GM12878 (cell line): ENCODE data around the gene R3HDM1. TPM values are rescaled to one million over a fixed set of nuclear protein-coding genes. Genes with fewer than 3 reads are reported as not detected.
A peak's percentile ranks its signal among the peaks of the same experiment; 100 is the strongest.

Experiments used
- ATAC-seq: fragments of 200-7000 bp; cut with Tn5 transposase; 3 replicates; pipeline ENCODE4 v1.9.1; 2020; ENCODE audit warnings: mild to moderate bottlenecking, moderate library complexity
- BruUV-seq: library from RNA; stranded (reverse); fragments of 400-500 nt; replicated peaks from 2 replicates; lab custom pipeline; 2021; lab: Mats Ljungman, UMichigan
- CTCF ChIA-PET: fragments of 300-600 bp; sonication (Branson Sonifier 250); formaldehyde crosslinking; extraction: SDS; loops from one replicate; lab custom pipeline; 2021; ENCODE audit warnings: inconsistent platforms; lab: Yijun Ruan, JAX
- POLR2A ChIA-PET: fragments of 350-600 bp; formaldehyde crosslinking; extraction: SDS; loops from one replicate; lab custom pipeline; 2021; ENCODE audit warnings: inconsistent platforms; lab: Charles Lee
- RAD21 ChIA-PET: fragments of 300-600 bp; sonication (Branson Sonifier 250); formaldehyde crosslinking; loops from one replicate; lab custom pipeline; 2023; ENCODE audit warnings: antibody characterized with exemption; ENCODE audit not compliant: unreplicated experiment; lab: Charles Lee
- SMC1A ChIA-PET: fragments of 300-600 bp; sonication (Branson Sonifier 250); formaldehyde crosslinking; loops from one replicate; lab custom pipeline; 2023; ENCODE audit not compliant: unreplicated experiment, uncharacterized antibody; lab: Charles Lee
- DNase-seq: peaks from one replicate; pipeline ENCODE4 v3.0.0-alpha.2; 2011; ENCODE audit warnings: low read depth, low spot score
- FAIRE-seq: peaks from 3 replicates; lab custom pipeline; 2011; peaks lifted over from hg19 to GRCh38; lab: Jason Lieb, UNC
- H2AFZ ChIP-seq: 2 replicates; pipeline ENCODE4 v1.6.0; 2011; ENCODE audit warnings: low read depth, low read length, control low read depth; ENCODE audit not compliant: control insufficient read depth
- H3K27ac ChIP-seq: 2 replicates; pipeline ENCODE4 v1.5.1; 2011; ENCODE audit warnings: control low read depth; ENCODE audit not compliant: control insufficient read depth, insufficient read depth
- H3K27me3 ChIP-seq, 2 experiments: replicated peaks in 1 of 2; 2 replicates each; pipeline versions ENCODE4 v1.6.0 to v1.6.1; 2011; ENCODE audit warnings: low read length in 1 of 2; ENCODE audit not compliant: control insufficient read depth in 2 of 2, insufficient read depth in 2 of 2
- H3K36me3 ChIP-seq, 2 experiments: 2 replicates each; pipeline ENCODE4 v1.5.1; 2011; ENCODE audit warnings: low read length in 1 of 2; ENCODE audit not compliant: control insufficient read depth in 2 of 2, insufficient read depth in 2 of 2
- H3K4me1 ChIP-seq: 2 replicates; pipeline ENCODE4 v1.6.1; 2011; ENCODE audit warnings: mild to moderate bottlenecking, low read length, moderate library complexity, mixed read lengths; ENCODE audit not compliant: control insufficient read depth, insufficient read depth
- H3K4me2 ChIP-seq: 2 replicates; pipeline ENCODE4 v1.6.0; 2011; ENCODE audit warnings: control low read depth; ENCODE audit not compliant: control insufficient read depth, insufficient read depth
- H3K4me3 ChIP-seq: fragments of 200-600 bp; sonication (generic); 2 replicates; pipeline ENCODE4 v1.5.1; 2016
- H3K79me2 ChIP-seq: 2 replicates; pipeline ENCODE4 v1.6.0; 2011; ENCODE audit warnings: low read length; ENCODE audit not compliant: control insufficient read depth, insufficient read depth
- H3K9ac ChIP-seq: 2 replicates; pipeline ENCODE4 v1.8.0; 2011; ENCODE audit warnings: low read length, control low read depth, mixed read lengths; ENCODE audit not compliant: control insufficient read depth, insufficient read depth
- H3K9me3 ChIP-seq: replicated peaks from 3 replicates; pipeline ENCODE4 v1.5.1; 2011; ENCODE audit warnings: mild to moderate bottlenecking, low read length; ENCODE audit not compliant: control insufficient read depth, insufficient read depth
- H4K20me1 ChIP-seq: 2 replicates; pipeline ENCODE4 v1.6.0; 2011; ENCODE audit not compliant: control insufficient read depth, insufficient read depth
- ATF7 ChIP-seq: fragments of 450-650 bp; IDR thresholded peaks from 2 replicates; pipeline ENCODE4 v1.6.1; 2016; ENCODE audit warnings: low read depth, mild to moderate bottlenecking
- BACH1 ChIP-seq: fragments of 450-650 bp; IDR thresholded peaks from 2 replicates; pipeline ENCODE4 v1.6.1; 2017; ENCODE audit warnings: mild to moderate bottlenecking, borderline replicate concordance
- BRCA1 ChIP-seq: IDR thresholded peaks from 2 replicates; pipeline ENCODE4 v1.6.1; 2011; ENCODE audit warnings: low read depth, low read length, improper control_type of control experiment
- CBX5 ChIP-seq: sonication (generic); IDR thresholded peaks from 2 replicates; pipeline ENCODE4 v1.6.1; 2016; ENCODE audit warnings: low read depth, moderate library complexity, mild to moderate bottlenecking, inconsistent platforms
- CHD1 ChIP-seq: IDR thresholded peaks from 2 replicates; pipeline ENCODE4 v1.6.1; 2012; ENCODE audit warnings: low read depth, low read length, improper control_type of control experiment
- DPF2 ChIP-seq: fragments of 450-650 bp; IDR thresholded peaks from 2 replicates; pipeline ENCODE4 v1.6.1; 2017; ENCODE audit warnings: mild to moderate bottlenecking
- EP300 ChIP-seq, 2 experiments: fragments of 150-350 bp in 1 of 2; IDR thresholded peaks; 2 replicates each; pipeline ENCODE4 v1.6.1; 2011 to 2012; ENCODE audit warnings: low read depth in 2 of 2, low read length in 2 of 2, borderline replicate concordance in 1 of 2, improper control_type of control experiment in 1 of 2, inconsistent platforms in 1 of 2; ENCODE audit not compliant: control insufficient read depth in 1 of 2
- HCFC1 ChIP-seq: fragments of 150-350 bp; IDR thresholded peaks from 2 replicates; pipeline ENCODE4 v1.6.1; 2014; ENCODE audit warnings: low read length
- IKZF1 ChIP-seq: fragments of 450-650 bp; conservative IDR thresholded peaks from 2 replicates; pipeline ENCODE4 v1.6.1; 2017; ENCODE audit warnings: antibody characterized with exemption, mild to moderate bottlenecking
- IRF4 ChIP-seq: IDR thresholded peaks from 2 replicates; pipeline ENCODE4 v1.6.1; 2011; ENCODE audit warnings: low read depth, low read length
- KLF5 ChIP-seq: fragments of 450-650 bp; IDR thresholded peaks from 2 replicates; pipeline ENCODE4 v1.6.1; 2014; ENCODE audit warnings: mild to moderate bottlenecking; ENCODE audit not compliant: partially characterized antibody
- NFYA ChIP-seq: IDR thresholded peaks from 2 replicates; pipeline ENCODE4 v1.6.1; 2011; ENCODE audit warnings: low read depth, mild to moderate bottlenecking, low read length, improper control_type of control experiment, borderline replicate concordance
- NRF1 ChIP-seq: conservative IDR thresholded peaks from 2 replicates; pipeline ENCODE4 v1.6.1; 2011; ENCODE audit warnings: mild to moderate bottlenecking, low read depth, low read length, improper control_type of control experiment
- PAX8 ChIP-seq: fragments of 450-650 bp; IDR thresholded peaks from 2 replicates; pipeline ENCODE4 v1.6.1; 2017; ENCODE audit warnings: mild to moderate bottlenecking, moderate library complexity
- TBL1XR1 ChIP-seq: IDR thresholded peaks from 2 replicates; pipeline ENCODE4 v1.6.1; 2012; ENCODE audit warnings: low read depth, low read length, improper control_type of control experiment
- TCF3 ChIP-seq: IDR thresholded peaks from 2 replicates; pipeline ENCODE4 v1.6.1; 2012; ENCODE audit warnings: low read depth, mild to moderate bottlenecking, low read length, borderline replicate concordance; ENCODE audit not compliant: insufficient read depth
- YY1 ChIP-seq: IDR thresholded peaks from 2 replicates; pipeline ENCODE4 v1.6.1; 2011; ENCODE audit warnings: low read depth, mild to moderate bottlenecking, low read length
- whole genome bisulfite sequencing: methylation state at CpG from one replicate; pipeline ENCODE4 v1.1.6; 2016; ENCODE audit warnings: low lambda C conversion rate; ENCODE audit not compliant: insufficient replicate concordance, insufficient coverage; ENCODE audit errors: missing lambda C conversion rate; 5-methylcytosine and 5-hydroxymethylcytosine counted together
- in situ Hi-C: fragments of 300-500 bp; cut with MboI; formaldehyde crosslinking; loops from 9 replicates; pipeline ENCODE4 v1.14.3; 2018; ENCODE audit warnings: mixed read lengths
- intact Hi-C: fragments of 100-400 bp; cut with micrococcal nuclease; formaldehyde crosslinking; loops from one replicate; pipeline ENCODE4 v1.14.2; 2022; ENCODE audit not compliant: unreplicated experiment
- polyA plus RNA-seq, 11 experiments: library from polyadenylated mRNA; depleted of rRNA in 4 of 11; unstranded in 6 of 11; stranded (reverse) in 5 of 11; fragments of >200 nt; fragmentation: Nextera tagmentation in 4 of 11; fragmentation: Illumina TruSeq in 1 of 11; extraction: Ambion mirVana in 4 of 11; extraction: Trizol in 1 of 11; gene quantifications; 1 replicate in 1 of 11; 2 replicates in 10 of 11; pipeline versions ENCODE4 v1.2.1 to v1.2.3, GENCODE V29; 2011 to 2016; ENCODE audit warnings: inconsistent platforms in 2 of 11, missing spikeins in 2 of 11, low read depth in 1 of 11
- total RNA-seq, 4 experiments: library from RNA; depleted of rRNA in 3 of 4; stranded (reverse); fragments of >200 nt in 3 of 4; fragmentation: Illumina TruSeq in 1 of 4; extraction: Trizol in 1 of 4; gene quantifications; 2 replicates each; pipeline versions ENCODE4 v1.2.1 to v1.2.3, GENCODE V29; 2013 to 2021
- TF ChIP-seq, protein P1 (sequence below): IDR thresholded peaks from 2 replicates; pipeline ENCODE4 v1.6.1; 2011; ENCODE audit warnings: mild to moderate bottlenecking, low read depth, low read length, moderate library complexity; ENCODE audit not compliant: insufficient replicate concordance
- TF ChIP-seq, protein P2 (sequence below): fragments of 450-650 bp; IDR thresholded peaks from 2 replicates; pipeline ENCODE4 v1.6.1; 2017; ENCODE audit warnings: antibody characterized with exemption, mild to moderate bottlenecking, moderate library complexity

Gene R3HDM1
- total and polyA plus RNA-seq, 10 of the 15 experiments (the other 5 are each of a cell fraction or from before 2014, with no cell fraction given): 16.8 to 89.6 (median 47.7) TPM

DNA sequence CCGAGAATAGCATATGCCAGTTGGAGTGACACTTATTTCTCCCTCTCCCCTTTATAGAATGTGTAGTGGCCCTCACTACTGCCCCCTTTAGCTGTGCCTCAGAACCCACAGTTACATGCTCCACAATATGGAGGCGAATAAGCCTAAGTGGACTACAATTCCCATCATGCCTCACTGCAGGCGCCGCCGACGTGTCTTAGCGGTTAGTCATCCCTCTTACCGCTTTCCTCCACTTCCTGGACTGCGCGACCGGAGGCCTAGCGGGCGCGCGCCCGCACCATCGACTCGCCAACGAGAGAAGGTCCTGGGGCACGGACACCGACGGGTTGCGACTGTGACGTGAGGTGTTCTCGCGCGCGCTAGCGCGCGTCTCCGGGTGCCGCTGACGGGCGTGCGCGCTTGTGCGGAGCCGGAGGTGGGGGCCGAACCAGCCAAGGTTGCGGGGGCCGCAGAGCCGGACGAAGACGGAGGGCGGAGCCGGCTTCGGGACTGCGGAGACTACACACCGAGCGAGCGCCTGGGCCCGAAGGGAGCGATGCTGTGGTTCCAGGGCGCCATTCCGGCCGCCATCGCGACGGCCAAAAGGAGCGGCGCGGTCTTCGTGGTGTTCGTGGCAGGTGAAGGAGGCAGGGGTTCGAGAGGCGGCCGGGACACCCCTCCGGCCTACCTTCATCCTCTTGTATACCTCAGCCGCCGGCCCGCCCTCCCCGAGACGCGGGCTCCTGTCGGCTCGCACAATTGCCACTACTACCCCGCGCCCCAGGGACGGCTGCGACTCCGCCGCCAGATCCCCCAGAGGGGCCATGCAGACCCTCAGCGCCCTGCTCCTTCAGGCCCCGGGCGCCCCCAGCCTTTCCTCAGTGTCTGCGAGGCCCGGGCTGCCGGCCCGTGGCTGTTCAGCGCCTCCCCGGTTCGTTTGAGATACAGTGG is 210.4 kb downstream of the R3HDM1 start, which contains the start of gene UBXN4:
Gene UBXN4 (plus strand): TSS at position 461 of the 930 bp plus-strand sequence. CDS start 75 bp downstream, at position 536.
- H3K36me3 ChIP-seq: peaks cover 0 to 9% of the 10 kb centered on the region in 2 experiments; a peak in 1 of 4 replicates
- intact Hi-C loops (loop anchor here (2.0 to 5.0 kb wide), 4 partner anchors 111 to 824 kb away; partner anchors contain the start of genes CCNT2, R3HDM1 and ZRANB3), in situ Hi-C loops (no loop called here)
- 0 out of 2 replicates have a peak, but pooled peaks cover 5% of the 10 kb centered on the region for H3K4me1 ChIP-seq
- H3K79me2 ChIP-seq: peaks cover 51% of the 10 kb centered on the region
- peak within 1 kb of the TSS; percentile 80 for H3K9ac ChIP-seq
- H3K4me2 ChIP-seq: peak within 1 kb of the TSS; percentile 67
- POLR2A ChIA-PET: interaction anchor here (0.6 to 1.4 kb wide), 9 partner anchors 15 to 604 kb away, joined by 3 to 11 read pairs (median 4); partner anchors contain the start of gene MCM6
- no TSS peak for BruUV-seq
- H4K20me1 ChIP-seq: no peaks in the 10 kb centered on the region
- ATAC-seq (peak; percentile 91), FAIRE-seq (peak; percentile 97), DNase-seq (peak; percentile 96)
- 2% methylated on average over 92 of the region's 93 CpGs for WGBS
- CTCF ChIA-PET: interaction anchor here (1.0 to 4.7 kb wide), 8 partner anchors 9 to 738 kb away, joined by 3 to 46 read pairs (median 8); partner anchors contain the start of genes R3HDM1 and ZRANB3
- RAD21 ChIA-PET: interaction anchor here (0.6 to 1.5 kb wide), 6 partner anchors 32 to 1620 kb away, joined by 3 to 4 read pairs (median 3); partner anchors contain the start of genes R3HDM1 and ZRANB3
- peak within 1 kb of the TSS; percentile 98 for H2AFZ ChIP-seq
- SMC1A ChIA-PET: interaction anchor here (0.5 to 2.3 kb wide), 7 partner anchors 50 to 641 kb away, joined by 3 to 14 read pairs (median 4); partner anchors contain the start of genes R3HDM1 and ZRANB3
- H3K27ac ChIP-seq: peak within 1 kb of the TSS; percentile 74
- H3K4me3 ChIP-seq: peak within 1 kb of the TSS; percentile 95
- no peaks in the 10 kb centered on the region for H3K9me3 ChIP-seq
- H3K27me3 ChIP-seq: no peaks in the 10 kb centered on the region
- TF ChIP-seq NRF1 (peak; percentile 39; the same call in 1 of the 2 replicates), PAX8 (no peak), DPF2 (peak; percentile 62; the same call in 1 of the 2 replicates), YY1 (peak; percentile 94), TCF3 (0 out of 2 replicates have a peak, but pooled peaks have one; percentile 43), BACH1 (peak; percentile 97), HCFC1 (peak; percentile 94), IKZF1 (peak; percentile 83), NFYA (no peak), BRCA1 (0 out of 2 replicates have a peak, but pooled peaks have one; percentile 37), ATF7 (peak; percentile 84), IRF4 (0 out of 2 replicates have a peak, but pooled peaks have one; percentile 33), TBL1XR1 (no peak), CBX5 (no peak), CHD1 (0 out of 2 replicates have a peak, but pooled peaks have one; percentile 40), KLF5 (no peak), EP300 (IDR thresholded peaks at IDR 0.05; ENCODE audit: borderline replicate concordance in 1 of 2, control insufficient read depth in 1 of 2, low read depth in 2 of 2, low read length in 2 of 2) (no peak)
- TF ChIP-seq, protein P1, sequence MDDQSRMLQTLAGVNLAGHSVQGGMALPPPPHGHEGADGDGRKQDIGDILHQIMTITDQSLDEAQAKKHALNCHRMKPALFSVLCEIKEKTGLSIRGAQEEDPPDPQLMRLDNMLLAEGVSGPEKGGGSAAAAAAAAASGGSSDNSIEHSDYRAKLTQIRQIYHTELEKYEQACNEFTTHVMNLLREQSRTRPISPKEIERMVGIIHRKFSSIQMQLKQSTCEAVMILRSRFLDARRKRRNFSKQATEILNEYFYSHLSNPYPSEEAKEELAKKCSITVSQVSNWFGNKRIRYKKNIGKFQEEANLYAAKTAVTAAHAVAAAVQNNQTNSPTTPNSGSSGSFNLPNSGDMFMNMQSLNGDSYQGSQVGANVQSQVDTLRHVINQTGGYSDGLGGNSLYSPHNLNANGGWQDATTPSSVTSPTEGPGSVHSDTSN: peak; percentile 15
- TF ChIP-seq, protein P2, sequence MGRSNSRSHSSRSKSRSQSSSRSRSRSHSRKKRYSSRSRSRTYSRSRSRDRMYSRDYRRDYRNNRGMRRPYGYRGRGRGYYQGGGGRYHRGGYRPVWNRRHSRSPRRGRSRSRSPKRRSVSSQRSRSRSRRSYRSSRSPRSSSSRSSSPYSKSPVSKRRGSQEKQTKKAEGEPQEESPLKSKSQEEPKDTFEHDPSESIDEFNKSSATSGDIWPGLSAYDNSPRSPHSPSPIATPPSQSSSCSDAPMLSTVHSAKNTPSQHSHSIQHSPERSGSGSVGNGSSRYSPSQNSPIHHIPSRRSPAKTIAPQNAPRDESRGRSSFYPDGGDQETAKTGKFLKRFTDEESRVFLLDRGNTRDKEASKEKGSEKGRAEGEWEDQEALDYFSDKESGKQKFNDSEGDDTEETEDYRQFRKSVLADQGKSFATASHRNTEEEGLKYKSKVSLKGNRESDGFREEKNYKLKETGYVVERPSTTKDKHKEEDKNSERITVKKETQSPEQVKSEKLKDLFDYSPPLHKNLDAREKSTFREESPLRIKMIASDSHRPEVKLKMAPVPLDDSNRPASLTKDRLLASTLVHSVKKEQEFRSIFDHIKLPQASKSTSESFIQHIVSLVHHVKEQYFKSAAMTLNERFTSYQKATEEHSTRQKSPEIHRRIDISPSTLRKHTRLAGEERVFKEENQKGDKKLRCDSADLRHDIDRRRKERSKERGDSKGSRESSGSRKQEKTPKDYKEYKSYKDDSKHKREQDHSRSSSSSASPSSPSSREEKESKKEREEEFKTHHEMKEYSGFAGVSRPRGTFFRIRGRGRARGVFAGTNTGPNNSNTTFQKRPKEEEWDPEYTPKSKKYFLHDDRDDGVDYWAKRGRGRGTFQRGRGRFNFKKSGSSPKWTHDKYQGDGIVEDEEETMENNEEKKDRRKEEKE: no peak
